Measurements from ENCODE around the gene MSRB3.

DNA sequence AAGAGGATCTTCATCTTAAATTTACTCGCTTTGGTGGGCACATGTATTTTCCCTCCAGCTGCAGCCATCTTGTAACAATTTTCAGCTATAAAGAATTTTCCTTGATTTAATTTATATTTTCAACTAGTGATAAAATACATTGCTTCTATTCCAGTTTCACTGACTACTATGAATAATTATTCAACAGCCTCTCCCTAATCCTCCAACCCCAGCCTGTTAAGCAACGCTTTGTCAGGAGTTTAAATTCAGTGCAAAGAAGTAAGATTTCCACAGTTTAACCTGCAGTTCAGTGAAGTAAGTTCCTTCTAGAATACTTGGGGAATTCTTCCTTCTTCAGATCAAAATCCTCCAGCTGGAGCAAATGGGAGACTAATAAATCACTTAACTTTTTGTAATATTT, 180.2 kb downstream of the MSRB3 start:
- TF ChIP-seq CTCF (IDR thresholded peaks at IDR 0.05; ENCODE audit: poor library complexity, severe bottlenecking): no peak
- TF ChIP-seq EZH2 (IDR thresholded peaks at IDR 0.05; ENCODE audit: borderline replicate concordance, insufficient read depth, low read length, poor library complexity, severe bottlenecking): no peak
- no peak for TF ChIP-seq SMC3 (conservative IDR thresholded peaks at IDR 0.05; ENCODE audit: poor library complexity)
- no peak for TF ChIP-seq POLR2AphosphoS5 (IDR thresholded peaks at IDR 0.05)
- TF ChIP-seq, protein P1, sequence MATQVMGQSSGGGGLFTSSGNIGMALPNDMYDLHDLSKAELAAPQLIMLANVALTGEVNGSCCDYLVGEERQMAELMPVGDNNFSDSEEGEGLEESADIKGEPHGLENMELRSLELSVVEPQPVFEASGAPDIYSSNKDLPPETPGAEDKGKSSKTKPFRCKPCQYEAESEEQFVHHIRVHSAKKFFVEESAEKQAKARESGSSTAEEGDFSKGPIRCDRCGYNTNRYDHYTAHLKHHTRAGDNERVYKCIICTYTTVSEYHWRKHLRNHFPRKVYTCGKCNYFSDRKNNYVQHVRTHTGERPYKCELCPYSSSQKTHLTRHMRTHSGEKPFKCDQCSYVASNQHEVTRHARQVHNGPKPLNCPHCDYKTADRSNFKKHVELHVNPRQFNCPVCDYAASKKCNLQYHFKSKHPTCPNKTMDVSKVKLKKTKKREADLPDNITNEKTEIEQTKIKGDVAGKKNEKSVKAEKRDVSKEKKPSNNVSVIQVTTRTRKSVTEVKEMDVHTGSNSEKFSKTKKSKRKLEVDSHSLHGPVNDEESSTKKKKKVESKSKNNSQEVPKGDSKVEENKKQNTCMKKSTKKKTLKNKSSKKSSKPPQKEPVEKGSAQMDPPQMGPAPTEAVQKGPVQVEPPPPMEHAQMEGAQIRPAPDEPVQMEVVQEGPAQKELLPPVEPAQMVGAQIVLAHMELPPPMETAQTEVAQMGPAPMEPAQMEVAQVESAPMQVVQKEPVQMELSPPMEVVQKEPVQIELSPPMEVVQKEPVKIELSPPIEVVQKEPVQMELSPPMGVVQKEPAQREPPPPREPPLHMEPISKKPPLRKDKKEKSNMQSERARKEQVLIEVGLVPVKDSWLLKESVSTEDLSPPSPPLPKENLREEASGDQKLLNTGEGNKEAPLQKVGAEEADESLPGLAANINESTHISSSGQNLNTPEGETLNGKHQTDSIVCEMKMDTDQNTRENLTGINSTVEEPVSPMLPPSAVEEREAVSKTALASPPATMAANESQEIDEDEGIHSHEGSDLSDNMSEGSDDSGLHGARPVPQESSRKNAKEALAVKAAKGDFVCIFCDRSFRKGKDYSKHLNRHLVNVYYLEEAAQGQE (IDR thresholded peaks at IDR 0.05; ENCODE audit: borderline replicate concordance): no peak
- no peak for TF ChIP-seq EP300 (conservative IDR thresholded peaks at IDR 0.05; ENCODE audit: poor library complexity, severe bottlenecking)
